MM.1S (cell line): Measurements from ENCODE around the gene LRRC23.
"Not testable (repeated sequence)": the region's sequence is repeated elsewhere in the genome, so short reads cannot be mapped to it uniquely, and the experiment has no call there.

ENCODE experiments used
- DNase-seq: peaks from one replicate; pipeline ENCODE4 v3.0.0-alpha.2; 2015
- H2AFZ ChIP-seq: fragments of 300-600 bp; sonication (generic); 2 replicates; pipeline ENCODE4 v1.6.0; 2016; ENCODE audit warnings: antibody characterized with exemption, low read length
- H3F3A ChIP-seq: fragments of 300-600 bp; sonication (generic); 2 replicates; pipeline ENCODE4 v1.6.1; 2016; ENCODE audit warnings: mild to moderate bottlenecking, antibody characterized with exemption, low read length, moderate library complexity, mixed read lengths; ENCODE audit not compliant: insufficient read depth
- H3K27ac ChIP-seq: fragments of 300-600 bp; sonication (generic); 2 replicates; pipeline ENCODE4 v1.5.1; 2016; ENCODE audit warnings: mild to moderate bottlenecking, low read length
- H3K27me3 ChIP-seq: fragments of 300-600 bp; sonication (generic); replicated peaks from 2 replicates; pipeline ENCODE4 v1.6.0; 2016; ENCODE audit warnings: low read length; ENCODE audit not compliant: insufficient read depth
- H3K36me3 ChIP-seq: fragments of 300-600 bp; sonication (generic); replicated peaks from 2 replicates; pipeline ENCODE4 v1.6.1; 2016; ENCODE audit warnings: mild to moderate bottlenecking, low read length, mixed read lengths; ENCODE audit not compliant: insufficient read depth
- H3K4me1 ChIP-seq: fragments of 300-600 bp; sonication (generic); 2 replicates; pipeline ENCODE4 v1.6.1; 2016; ENCODE audit warnings: low read length, mixed read lengths
- H3K4me2 ChIP-seq: fragments of 300-600 bp; sonication (generic); 2 replicates; pipeline ENCODE4 v1.6.0; 2016; ENCODE audit warnings: low read depth, low read length
- H3K4me3 ChIP-seq: fragments of 300-600 bp; sonication (generic); 2 replicates; pipeline ENCODE4 v1.5.1; 2016; ENCODE audit warnings: low read length, mixed read lengths
- H3K79me2 ChIP-seq: fragments of 300-600 bp; sonication (generic); 2 replicates; pipeline ENCODE4 v1.6.1; 2016; ENCODE audit warnings: mixed run types, low read length, mixed read lengths
- H3K9ac ChIP-seq: fragments of 300-600 bp; sonication (generic); 2 replicates; pipeline ENCODE4 v1.6.1; 2016; ENCODE audit warnings: low read length, mixed read lengths
- H3K9me2 ChIP-seq: fragments of 300-600 bp; sonication (generic); replicated peaks from 2 replicates; pipeline ENCODE4 v1.6.1; 2016; ENCODE audit warnings: mild to moderate bottlenecking, low read length, mixed read lengths; ENCODE audit not compliant: insufficient read depth
- H3K9me3 ChIP-seq: fragments of 300-600 bp; sonication (generic); replicated peaks from 2 replicates; pipeline ENCODE4 v1.6.1; 2016; ENCODE audit warnings: mild to moderate bottlenecking, low read length, mixed read lengths; ENCODE audit not compliant: insufficient read depth
- H4K20me1 ChIP-seq: fragments of 300-600 bp; sonication (generic); 2 replicates; pipeline ENCODE4 v1.6.1; 2016; ENCODE audit warnings: mild to moderate bottlenecking, low read length, moderate library complexity, mixed read lengths; ENCODE audit not compliant: insufficient read depth
- EZH2 ChIP-seq: fragments of 300-600 bp; sonication (generic); optimal IDR thresholded peaks from 2 replicates; pipeline ENCODE3; 2017; ENCODE audit warnings: low read depth, mild to moderate bottlenecking, antibody characterized with exemption, low read length, mixed read lengths
- EZH2phosphoT487 ChIP-seq: fragments of 300-600 bp; sonication (generic); IDR thresholded peaks from 2 replicates; pipeline ENCODE4 v1.6.1; 2018; ENCODE audit warnings: antibody characterized with exemption, low read length
- TF ChIP-seq, protein P1 (sequence below): fragments of 300-600 bp; sonication (generic); IDR thresholded peaks from 2 replicates; pipeline ENCODE4 v1.5.1; 2016; ENCODE audit warnings: antibody characterized with exemption, low read length, mixed read lengths

The LRRC23 gene

DNA sequence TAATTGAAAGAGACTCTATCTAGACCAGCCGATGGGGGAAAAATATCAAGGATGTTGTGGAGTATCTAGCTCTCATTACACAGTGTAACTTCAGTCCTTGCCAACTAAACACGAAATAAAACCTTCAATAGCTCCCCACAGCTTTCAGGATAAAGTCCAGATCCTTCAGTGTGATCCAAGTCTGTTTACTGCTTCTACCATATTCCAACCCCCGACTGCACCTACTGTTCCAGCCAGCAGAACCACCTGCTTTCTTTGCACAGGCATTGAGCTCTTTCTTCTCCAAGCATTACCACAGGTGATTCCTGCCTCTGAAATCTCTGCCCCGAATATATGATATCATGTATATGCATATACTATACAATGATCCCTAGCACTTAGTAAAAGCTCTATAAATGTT is 2.2 kb upstream of the LRRC23 start:
- peaks cover 11% of the 10 kb centered on the region for H3K4me1 ChIP-seq
- no peaks in the 10 kb centered on the region for H3K27me3 ChIP-seq
- no peak for DNase-seq
- H3K9ac ChIP-seq: no peak overlapping the region
- H4K20me1 ChIP-seq: no peaks in the 10 kb centered on the region
- H2AFZ ChIP-seq: no peak overlapping the region
- no peaks in the 10 kb centered on the region for H3K79me2 ChIP-seq
- no peak overlapping the region for H3K4me2 ChIP-seq
- no peak overlapping the region for H3K4me3 ChIP-seq
- H3K9me2 ChIP-seq: no peaks in the 10 kb centered on the region
- no peaks in the 10 kb centered on the region for H3K36me3 ChIP-seq
- TF ChIP-seq EZH2phosphoT487 (no peak), EZH2 (no peak)
- TF ChIP-seq, protein P1, sequence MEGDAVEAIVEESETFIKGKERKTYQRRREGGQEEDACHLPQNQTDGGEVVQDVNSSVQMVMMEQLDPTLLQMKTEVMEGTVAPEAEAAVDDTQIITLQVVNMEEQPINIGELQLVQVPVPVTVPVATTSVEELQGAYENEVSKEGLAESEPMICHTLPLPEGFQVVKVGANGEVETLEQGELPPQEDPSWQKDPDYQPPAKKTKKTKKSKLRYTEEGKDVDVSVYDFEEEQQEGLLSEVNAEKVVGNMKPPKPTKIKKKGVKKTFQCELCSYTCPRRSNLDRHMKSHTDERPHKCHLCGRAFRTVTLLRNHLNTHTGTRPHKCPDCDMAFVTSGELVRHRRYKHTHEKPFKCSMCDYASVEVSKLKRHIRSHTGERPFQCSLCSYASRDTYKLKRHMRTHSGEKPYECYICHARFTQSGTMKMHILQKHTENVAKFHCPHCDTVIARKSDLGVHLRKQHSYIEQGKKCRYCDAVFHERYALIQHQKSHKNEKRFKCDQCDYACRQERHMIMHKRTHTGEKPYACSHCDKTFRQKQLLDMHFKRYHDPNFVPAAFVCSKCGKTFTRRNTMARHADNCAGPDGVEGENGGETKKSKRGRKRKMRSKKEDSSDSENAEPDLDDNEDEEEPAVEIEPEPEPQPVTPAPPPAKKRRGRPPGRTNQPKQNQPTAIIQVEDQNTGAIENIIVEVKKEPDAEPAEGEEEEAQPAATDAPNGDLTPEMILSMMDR: no peak
- H3F3A ChIP-seq: no peaks in the 10 kb centered on the region
- no peak overlapping the region for H3K27ac ChIP-seq
- H3K9me3 ChIP-seq: no peaks in the 10 kb centered on the region

DNA sequence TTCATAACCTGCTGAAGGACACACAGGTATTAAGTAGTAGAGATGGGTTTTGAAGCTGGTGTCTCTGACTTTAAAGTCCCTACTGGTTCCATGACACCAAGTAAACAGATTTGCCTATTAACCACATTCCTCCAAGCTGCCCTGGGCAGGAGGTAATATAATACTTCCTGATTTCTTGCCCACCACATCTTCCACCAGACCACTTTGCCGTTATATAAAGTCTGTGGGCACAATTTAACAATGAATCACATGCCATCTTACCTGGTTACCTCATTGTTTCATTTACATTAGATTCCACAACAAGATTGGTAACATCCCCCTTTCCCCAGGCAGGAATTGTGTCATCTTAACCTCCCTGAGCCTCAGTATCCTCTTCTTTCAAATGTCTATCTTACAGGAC is 900 bp upstream of the LRRC23 start:
- Histone ChIP-seq H3K4me2 (no peak overlapping the region), H3K27ac (no peak overlapping the region), H3K4me1 (peaks cover 11% of the 10 kb centered on the region), H3K27me3 (no peaks in the 10 kb centered on the region), H4K20me1 (no peaks in the 10 kb centered on the region), H3F3A (no peaks in the 10 kb centered on the region), H3K79me2 (no peaks in the 10 kb centered on the region), H3K4me3 (no peak overlapping the region), H2AFZ (peak overlapping the region; percentile 71; the same call in 1 of the 2 replicates), H3K36me3 (no peaks in the 10 kb centered on the region), H3K9me2 (no peaks in the 10 kb centered on the region), H3K9ac (no peak overlapping the region), H3K9me3 (no peaks in the 10 kb centered on the region)
- TF ChIP-seq EZH2: no peak
- TF ChIP-seq, protein P1: no peak
- no peak for TF ChIP-seq EZH2phosphoT487
- DNase-seq: no peak

DNA sequence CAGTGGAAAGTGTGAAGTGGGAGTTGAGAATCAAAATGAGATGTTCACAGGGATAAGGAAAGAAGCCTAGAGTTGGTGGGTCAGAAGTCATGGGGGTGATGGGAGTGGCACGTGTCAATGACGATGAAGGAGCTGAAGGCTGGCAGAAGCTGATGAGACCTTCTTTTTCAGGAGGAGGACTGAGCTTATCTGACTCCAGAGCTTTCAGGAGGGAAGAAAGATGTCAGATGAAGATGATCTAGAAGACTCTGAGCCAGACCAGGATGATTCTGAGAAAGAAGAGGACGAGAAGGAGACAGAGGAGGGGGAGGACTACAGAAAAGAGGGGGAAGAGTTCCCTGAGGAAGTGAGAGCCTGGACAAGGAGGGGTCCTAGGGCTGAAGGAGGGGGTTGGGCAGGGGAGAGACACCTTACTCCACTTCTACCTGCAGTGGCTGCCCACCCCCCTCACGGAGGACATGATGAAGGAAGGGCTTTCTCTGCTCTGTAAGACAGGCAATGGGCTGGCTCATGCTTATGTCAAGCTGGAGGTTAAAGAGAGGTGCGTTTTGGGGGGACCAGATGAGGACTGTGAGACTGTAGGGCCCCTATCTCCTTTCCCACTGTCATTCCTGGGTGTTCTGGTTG is 905 bp downstream of the LRRC23 start:
- no peak for TF ChIP-seq EZH2phosphoT487
- no peak for TF ChIP-seq EZH2
- TF ChIP-seq, protein P1: no peak
- Histone ChIP-seq H3K36me3 (no peaks in the 10 kb centered on the region), H3K9ac (peak overlapping the region; percentile 75; the same call in 1 of the 2 replicates), H4K20me1 (no peaks in the 10 kb centered on the region), H3K9me3 (no peaks in the 10 kb centered on the region), H3K27ac (no peak overlapping the region; the same call in 1 of the 2 replicates), H3K4me3 (peak overlapping the region; percentile 76), H3F3A (no peaks in the 10 kb centered on the region), H2AFZ (peak overlapping the region; percentile 71; the same call in 1 of the 2 replicates), H3K4me2 (peak overlapping the region; percentile 83), H3K79me2 (no peaks in the 10 kb centered on the region), H3K4me1 (peaks cover 11% of the 10 kb centered on the region), H3K27me3 (no peaks in the 10 kb centered on the region), H3K9me2 (no peaks in the 10 kb centered on the region)
- no peak for DNase-seq

DNA sequence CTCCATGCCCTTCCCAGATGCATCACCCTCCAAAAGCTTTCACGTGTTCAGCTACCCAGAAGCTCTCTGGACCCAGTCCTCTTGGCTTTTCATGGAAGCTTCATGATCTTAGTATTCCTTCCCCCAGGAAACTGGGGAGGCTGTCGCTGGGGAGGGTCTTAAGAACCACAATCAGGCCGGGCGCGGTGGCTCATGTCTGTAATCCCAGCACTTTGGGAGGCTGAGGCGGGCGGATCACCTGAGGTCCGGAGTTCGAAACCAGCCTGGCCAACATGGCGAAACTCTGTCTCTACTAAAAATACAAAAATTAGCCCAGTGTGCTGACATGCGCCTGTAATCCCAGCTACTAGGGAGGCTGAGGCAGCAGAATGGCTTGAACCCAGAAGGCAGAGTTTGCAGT is 3.5 kb downstream of the LRRC23 start:
- H3K4me2 ChIP-seq, H3K36me3 ChIP-seq, H3K27me3 ChIP-seq, H4K20me1 ChIP-seq, DNase-seq, H3K79me2 ChIP-seq, H3F3A ChIP-seq, H3K9ac ChIP-seq, H3K4me3 ChIP-seq, H3K9me3 ChIP-seq, H2AFZ ChIP-seq, H3K9me2 ChIP-seq, H3K27ac ChIP-seq: not testable (repeated sequence)
- H3K4me1 ChIP-seq: peaks cover 11% of the 10 kb centered on the region
